Measurements from ENCODE around the gene KANK4.

Gene KANK4

GRCh38 chr1:62309906-62310305 lies 9.3 kb downstream of the KANK4 start:
- DNase-seq (ENCODE audit: insufficient read length, low spot score), result no peak
- FAIRE-seq, result no peak
- TF ChIP-seq POLR2AphosphoS5 (IDR thresholded peaks at IDR 0.05; ENCODE audit: low read depth, low read length), result no peak
- no peak for TF ChIP-seq POLR2A (IDR thresholded peaks at IDR 0.05; ENCODE audit: low read depth, low read length)
- no peak for TF ChIP-seq SPI1 (IDR thresholded peaks at IDR 0.05; ENCODE audit: low read depth, low read length)
- TF ChIP-seq POU2F2 (IDR thresholded peaks at IDR 0.05; ENCODE audit: low read depth, low read length), result no peak
- TF ChIP-seq TAF1 (IDR thresholded peaks at IDR 0.05; ENCODE audit: low read depth, low read length), result no peak
- TF ChIP-seq PAX5 (IDR thresholded peaks at IDR 0.05; ENCODE audit: insufficient read depth, low read length, severe bottlenecking), result no peak

- FAIRE-seq (no peak), DNase-seq (ENCODE audit: insufficient read length, low spot score) (no peak)
- no peak for TF ChIP-seq POU2F2 (IDR thresholded peaks at IDR 0.05; ENCODE audit: low read depth, low read length)
- no peak for TF ChIP-seq SPI1 (IDR thresholded peaks at IDR 0.05; ENCODE audit: low read depth, low read length)
- no peak for TF ChIP-seq TAF1 (IDR thresholded peaks at IDR 0.05; ENCODE audit: low read depth, low read length)
- no peak for TF ChIP-seq POLR2A (IDR thresholded peaks at IDR 0.05; ENCODE audit: low read depth, low read length)
- no peak for TF ChIP-seq POLR2AphosphoS5 (IDR thresholded peaks at IDR 0.05; ENCODE audit: low read depth, low read length)
Observed at GRCh38 chr1:62308606-62309005, 10.6 kb downstream of the KANK4 start.

GRCh38 chr1:62307895-62308492 lies 11.2 kb downstream of the KANK4 start:
- DNase-seq (ENCODE audit: insufficient read length, low spot score), result no peak
- no peak for FAIRE-seq
- no peak for TF ChIP-seq PAX5 (IDR thresholded peaks at IDR 0.05; ENCODE audit: insufficient read depth, low read length, severe bottlenecking)
- no peak for TF ChIP-seq POLR2AphosphoS5 (IDR thresholded peaks at IDR 0.05; ENCODE audit: low read depth, low read length)
- no peak for TF ChIP-seq SPI1 (IDR thresholded peaks at IDR 0.05; ENCODE audit: low read depth, low read length)
- no peak for TF ChIP-seq POLR2A (IDR thresholded peaks at IDR 0.05; ENCODE audit: low read depth, low read length)
- TF ChIP-seq TAF1 (IDR thresholded peaks at IDR 0.05; ENCODE audit: low read depth, low read length), result no peak
- no peak for TF ChIP-seq POU2F2 (IDR thresholded peaks at IDR 0.05; ENCODE audit: low read depth, low read length)

GRCh38 chr1:62307446-62307845 lies 11.8 kb downstream of the KANK4 start:
- FAIRE-seq (no peak), DNase-seq (ENCODE audit: insufficient read length, low spot score) (no peak)
- TF ChIP-seq POLR2AphosphoS5 (IDR thresholded peaks at IDR 0.05; ENCODE audit: low read depth, low read length) (no peak), TAF1 (IDR thresholded peaks at IDR 0.05; ENCODE audit: low read depth, low read length) (no peak), SPI1 (IDR thresholded peaks at IDR 0.05; ENCODE audit: low read depth, low read length) (no peak), PAX5 (IDR thresholded peaks at IDR 0.05; ENCODE audit: insufficient read depth, low read length, severe bottlenecking) (no peak), POLR2A (IDR thresholded peaks at IDR 0.05; ENCODE audit: low read depth, low read length) (no peak), POU2F2 (IDR thresholded peaks at IDR 0.05; ENCODE audit: low read depth, low read length) (no peak)

- DNase-seq (ENCODE audit: insufficient read length, low spot score), result no peak
Observed at GRCh38 chr1:62306065-62306464, 13.2 kb downstream of the KANK4 start.

GRCh38 chr1:62304975-62305374 lies 14.3 kb downstream of the KANK4 start:
- DNase-seq (ENCODE audit: insufficient read length, low spot score), result no peak
- FAIRE-seq, result no peak

More at GRCh38 chr1:62306065-62306464, 13.2 kb downstream of the KANK4 start:
- FAIRE-seq, result no peak
- no peak for TF ChIP-seq PAX5 (IDR thresholded peaks at IDR 0.05; ENCODE audit: insufficient read depth, low read length, severe bottlenecking)
- no peak for TF ChIP-seq POU2F2 (IDR thresholded peaks at IDR 0.05; ENCODE audit: low read depth, low read length)
- no peak for TF ChIP-seq POLR2AphosphoS5 (IDR thresholded peaks at IDR 0.05; ENCODE audit: low read depth, low read length)
- no peak for TF ChIP-seq SPI1 (IDR thresholded peaks at IDR 0.05; ENCODE audit: low read depth, low read length)
- no peak for TF ChIP-seq POLR2A (IDR thresholded peaks at IDR 0.05; ENCODE audit: low read depth, low read length)
- no peak for TF ChIP-seq TAF1 (IDR thresholded peaks at IDR 0.05; ENCODE audit: low read depth, low read length)

GRCh38 chr1:62304515-62304914 lies 14.7 kb downstream of the KANK4 start:
- DNase-seq (ENCODE audit: insufficient read length, low spot score) (no peak), FAIRE-seq (no peak)

More at GRCh38 chr1:62304975-62305374, 14.3 kb downstream of the KANK4 start:
- TF ChIP-seq PAX5 (IDR thresholded peaks at IDR 0.05; ENCODE audit: insufficient read depth, low read length, severe bottlenecking) (no peak), POLR2AphosphoS5 (IDR thresholded peaks at IDR 0.05; ENCODE audit: low read depth, low read length) (no peak), POLR2A (IDR thresholded peaks at IDR 0.05; ENCODE audit: low read depth, low read length) (no peak), SPI1 (IDR thresholded peaks at IDR 0.05; ENCODE audit: low read depth, low read length) (no peak), POU2F2 (IDR thresholded peaks at IDR 0.05; ENCODE audit: low read depth, low read length) (no peak), TAF1 (IDR thresholded peaks at IDR 0.05; ENCODE audit: low read depth, low read length) (no peak)

DNA sequence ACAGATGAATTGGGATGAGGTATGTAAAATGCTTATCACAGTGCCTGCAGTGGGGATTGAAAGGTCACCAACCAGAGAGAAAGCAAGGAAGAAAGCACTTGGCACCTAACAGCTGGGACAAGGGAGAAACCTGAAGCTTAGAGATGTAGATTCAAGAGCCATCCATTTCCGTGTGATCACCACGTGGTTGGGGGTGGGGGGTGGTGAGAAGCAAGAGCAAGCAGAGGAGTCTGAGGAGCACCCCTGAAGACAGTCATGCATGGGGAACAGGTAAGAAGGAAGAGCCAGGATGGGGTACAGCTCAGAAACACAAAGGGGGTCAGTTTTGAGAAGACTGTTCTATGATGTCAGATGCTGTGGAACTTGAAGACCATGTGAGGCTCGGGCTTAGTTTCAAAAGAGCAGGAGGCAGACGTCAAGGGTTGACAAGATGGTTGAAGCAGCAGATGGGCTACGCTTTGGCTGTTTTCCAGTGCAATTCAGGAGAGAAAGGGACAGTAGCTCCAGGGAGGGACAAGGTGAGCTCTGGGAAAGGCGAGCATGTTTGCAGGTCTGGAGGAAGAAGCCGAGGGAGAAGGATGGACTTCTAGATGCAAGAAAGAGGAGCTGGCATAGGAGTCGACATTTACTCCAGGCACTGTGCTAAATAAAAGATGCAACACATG lies 17.4 kb downstream of the KANK4 start:
- FAIRE-seq (no peak), DNase-seq (ENCODE audit: insufficient read length, low spot score) (no peak)
- TF ChIP-seq POLR2AphosphoS5 (IDR thresholded peaks at IDR 0.05; ENCODE audit: low read depth, low read length), result no peak
- no peak for TF ChIP-seq POU2F2 (IDR thresholded peaks at IDR 0.05; ENCODE audit: low read depth, low read length)
- no peak for TF ChIP-seq TAF1 (IDR thresholded peaks at IDR 0.05; ENCODE audit: low read depth, low read length)
- TF ChIP-seq POLR2A (IDR thresholded peaks at IDR 0.05; ENCODE audit: low read depth, low read length), result no peak
- no peak for TF ChIP-seq PAX5 (IDR thresholded peaks at IDR 0.05; ENCODE audit: insufficient read depth, low read length, severe bottlenecking)
- no peak for TF ChIP-seq SPI1 (IDR thresholded peaks at IDR 0.05; ENCODE audit: low read depth, low read length)

More at GRCh38 chr1:62304515-62304914, 14.7 kb downstream of the KANK4 start:
- no peak for TF ChIP-seq PAX5 (IDR thresholded peaks at IDR 0.05; ENCODE audit: insufficient read depth, low read length, severe bottlenecking)
- no peak for TF ChIP-seq SPI1 (IDR thresholded peaks at IDR 0.05; ENCODE audit: low read depth, low read length)
- no peak for TF ChIP-seq TAF1 (IDR thresholded peaks at IDR 0.05; ENCODE audit: low read depth, low read length)
- no peak for TF ChIP-seq POLR2A (IDR thresholded peaks at IDR 0.05; ENCODE audit: low read depth, low read length)
- TF ChIP-seq POU2F2 (IDR thresholded peaks at IDR 0.05; ENCODE audit: low read depth, low read length), result no peak
- TF ChIP-seq POLR2AphosphoS5 (IDR thresholded peaks at IDR 0.05; ENCODE audit: low read depth, low read length), result no peak

DNA sequence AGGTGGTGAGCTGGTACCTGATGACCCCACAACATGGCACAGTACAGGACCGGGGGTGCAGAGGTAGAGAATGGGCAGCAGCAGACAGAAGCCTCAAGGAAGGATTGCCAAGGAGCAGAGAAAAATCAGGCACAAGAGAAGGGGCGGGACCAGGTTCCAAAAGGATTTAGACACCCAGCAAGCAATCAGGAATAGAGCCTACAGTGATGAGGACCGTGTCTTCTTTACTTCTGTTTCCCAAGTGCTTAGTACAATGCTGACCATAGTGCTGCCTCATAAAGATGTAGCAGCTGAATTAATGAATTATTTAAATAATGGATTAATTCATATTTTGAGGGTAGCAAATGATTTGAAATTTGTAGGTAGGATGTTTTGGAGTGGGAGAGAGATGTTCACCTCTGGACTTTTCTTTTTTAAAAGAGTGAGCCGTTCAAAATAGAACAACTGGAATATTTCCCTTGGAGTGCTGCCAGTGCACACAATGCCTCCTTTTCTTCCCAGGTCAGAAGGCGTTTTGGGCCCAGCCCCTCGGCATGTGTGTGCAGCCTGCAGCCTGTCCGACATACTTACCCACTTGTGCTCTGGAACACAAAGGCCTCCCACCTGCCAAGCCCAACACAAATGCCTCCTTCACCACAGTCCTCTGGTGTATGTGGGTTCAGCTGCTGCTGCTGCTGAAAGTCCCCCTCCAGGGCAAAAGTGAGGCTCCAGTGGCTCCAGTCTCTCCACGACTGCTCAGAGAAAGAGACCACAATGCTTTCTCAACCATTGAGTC lies 19.6 kb downstream of the KANK4 start:
- FAIRE-seq (no peak), DNase-seq (ENCODE audit: insufficient read length, low spot score) (no peak)
- TF ChIP-seq POLR2AphosphoS5 (IDR thresholded peaks at IDR 0.05; ENCODE audit: low read depth, low read length) (no peak), POLR2A (IDR thresholded peaks at IDR 0.05; ENCODE audit: low read depth, low read length) (no peak)

Data from GM12891 (cell line).